ENCODE results near the gene KCNJ15.

Gene KCNJ15

DNA sequence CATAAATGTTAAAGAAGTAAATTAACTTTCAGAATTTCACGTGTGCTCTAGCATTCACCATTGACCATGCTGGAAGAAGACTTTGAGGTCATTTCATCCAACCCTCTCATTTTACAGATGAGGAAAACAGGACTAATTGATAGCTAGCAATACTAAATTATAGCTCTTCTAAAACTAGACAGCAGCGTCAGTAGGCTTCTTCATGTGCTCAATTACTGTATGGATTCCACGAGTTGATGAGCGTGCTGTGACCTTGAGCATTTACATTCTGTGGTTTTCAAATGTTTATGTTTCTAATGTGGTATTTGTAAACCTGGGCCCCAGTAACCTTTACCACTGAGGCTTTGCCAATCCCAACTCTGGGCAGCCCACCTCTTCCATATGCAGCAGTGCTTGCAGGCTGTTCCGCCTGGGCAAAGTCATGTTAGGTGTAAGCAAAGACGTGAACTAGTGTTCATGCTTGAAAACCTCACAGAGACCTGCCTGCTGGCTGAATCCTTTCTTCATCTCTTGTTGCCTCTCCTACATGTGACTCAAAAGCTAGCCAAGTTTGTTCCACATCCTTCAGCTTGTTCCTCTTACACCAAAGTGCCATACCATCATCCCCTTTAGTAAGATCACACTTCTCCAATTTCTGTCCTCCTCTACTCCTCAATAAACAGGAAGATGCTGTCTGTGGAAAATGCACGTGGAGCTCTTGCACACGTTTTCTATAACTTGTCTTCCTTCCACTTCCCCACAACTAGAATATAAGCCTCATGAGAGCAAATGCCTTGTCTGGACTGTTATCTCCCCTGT lies 17.2 kb downstream of the KCNJ15 start:
- no peak overlapping the region for H3K27ac ChIP-seq
- TF ChIP-seq CTCF (conservative IDR thresholded peaks at IDR 0.05): no peak

DNA sequence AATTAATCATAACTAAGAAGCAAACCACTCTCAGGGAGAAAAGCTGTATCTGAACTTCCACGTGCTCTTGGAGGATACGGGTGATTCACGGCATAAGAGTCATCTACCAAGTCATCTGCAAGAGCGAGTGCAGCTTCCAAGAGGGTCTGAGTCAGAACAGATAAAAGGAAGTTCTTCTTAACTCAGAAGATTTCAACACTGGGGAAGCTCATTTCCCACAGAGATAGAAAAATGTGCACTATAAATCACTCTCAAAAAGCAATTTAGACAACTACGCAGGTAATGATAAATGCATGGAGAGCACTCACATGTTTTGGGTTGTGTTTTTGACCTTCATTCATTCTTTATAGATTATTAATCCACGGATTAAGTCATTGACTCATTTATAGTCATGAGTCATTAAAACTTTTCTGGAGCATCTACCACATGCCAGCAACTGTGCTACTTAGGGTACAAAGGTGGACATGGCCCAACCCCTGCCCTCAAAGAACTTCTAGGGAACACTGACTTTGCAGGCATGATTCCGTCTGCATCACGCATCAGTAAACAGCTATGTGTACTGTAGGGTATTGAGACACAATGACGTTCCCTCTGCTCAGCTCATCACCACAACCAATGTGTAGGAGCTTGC lies 20.8 kb downstream of the KCNJ15 start:
- TF ChIP-seq CTCF (conservative IDR thresholded peaks at IDR 0.05): no peak
- no peak overlapping the region for H3K27ac ChIP-seq

DNA sequence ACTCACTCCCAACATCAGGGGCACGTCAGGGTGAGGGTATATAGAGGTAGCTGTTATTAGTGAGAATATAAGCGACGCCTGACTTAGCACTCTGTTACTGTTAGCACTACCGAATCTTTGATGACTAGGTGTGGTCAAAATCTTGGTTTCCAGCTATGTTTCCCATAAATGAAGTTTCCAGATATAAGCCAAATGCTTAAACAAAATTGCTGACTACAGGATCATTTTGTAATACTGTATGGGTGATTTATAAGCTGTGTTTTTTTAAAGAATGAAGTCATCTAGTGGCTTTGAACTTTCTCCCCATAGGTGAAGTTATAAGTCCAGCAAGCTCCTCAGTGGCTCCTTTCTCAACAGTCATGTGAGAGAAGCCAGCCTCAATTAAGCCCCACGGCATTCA lies 23.7 kb downstream of the KCNJ15 start:
- no peak overlapping the region for H3K27ac ChIP-seq
- no peak for TF ChIP-seq CTCF (conservative IDR thresholded peaks at IDR 0.05)

- TF ChIP-seq CTCF (conservative IDR thresholded peaks at IDR 0.05): no peak
- no peak overlapping the region for H3K27ac ChIP-seq
Observed at GRCh38 chr21:38280867-38281266, 24.1 kb downstream of the KCNJ15 start.

DNA sequence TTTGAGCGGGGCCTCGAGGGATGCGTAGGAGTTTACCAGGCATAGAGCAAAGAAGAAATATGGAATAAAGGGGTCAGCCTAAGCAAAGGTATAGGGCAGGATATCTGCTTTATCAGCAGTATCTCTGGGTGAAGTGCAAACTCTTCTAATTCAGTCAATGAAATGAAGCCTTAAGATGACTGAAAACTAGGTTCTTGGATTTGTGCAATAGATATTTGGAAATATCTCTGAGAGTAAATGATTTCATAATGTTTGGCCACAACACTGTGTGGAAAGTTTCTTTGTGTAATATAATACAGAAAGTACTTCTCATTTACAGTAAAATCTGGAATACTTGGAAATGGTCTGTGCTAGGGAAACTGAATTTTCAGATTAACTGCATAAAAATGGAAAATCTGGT lies 26.1 kb downstream of the KCNJ15 start:
- no peak for TF ChIP-seq CTCF (conservative IDR thresholded peaks at IDR 0.05)
- no peak overlapping the region for H3K27ac ChIP-seq

- no peak for TF ChIP-seq CTCF (conservative IDR thresholded peaks at IDR 0.05)
- no peak overlapping the region for H3K27ac ChIP-seq
Observed at GRCh38 chr21:38284216-38284615, 27.4 kb downstream of the KCNJ15 start.

- no peak overlapping the region for H3K27ac ChIP-seq
- no peak for TF ChIP-seq CTCF (conservative IDR thresholded peaks at IDR 0.05)
Observed at GRCh38 chr21:38286739-38287471, 30.1 kb downstream of the KCNJ15 start.

Measured in VCaP (cell line).